Measurements from ENCODE around the gene ZEB2. TPM values are rescaled to one million over a fixed set of nuclear protein-coding genes. Genes with fewer than 3 reads are reported as not detected.

ZEB2 gene
- total and polyA plus RNA-seq, 12 donors = 17.2 to 99.5 (median 83.0) TPM

DNA sequence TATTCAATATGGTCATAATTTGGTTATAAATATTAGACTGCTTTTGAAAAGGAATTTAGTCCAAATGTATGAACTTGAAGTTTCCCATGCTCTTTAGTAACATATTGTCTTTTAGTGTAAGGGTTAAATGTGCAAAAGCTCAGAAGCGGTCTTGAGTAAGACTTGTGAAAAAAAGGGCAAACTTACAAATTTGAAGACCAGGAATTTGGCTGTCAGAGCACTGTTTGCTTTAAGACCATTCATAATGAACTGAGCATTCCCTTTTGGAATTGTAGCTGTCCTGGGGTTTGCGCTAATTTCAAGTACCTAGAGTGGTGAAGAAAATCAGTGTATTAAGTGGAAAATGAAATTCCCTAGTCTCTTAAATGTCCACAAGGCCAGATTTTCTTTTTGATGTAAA is 6.9 kb upstream of the ZEB2 start:
- Histone ChIP-seq H3K4me1 (peaks cover 0 to 38% (median 5%) of the 10 kb centered on the region in 9 donors), H3K36me3 (no peaks in the 10 kb centered on the region), H3K27me3 (peaks cover 0 to 7% (median 0%) of the 10 kb centered on the region in 7 donors), H3K4me3 (no peak overlapping the region), H3K9me3 (no peaks in the 10 kb centered on the region), H3K27ac (peak overlapping the region in 4 of 10 donors; percentile 11 to 98 (median 40))
- ATAC-seq = no peak
- 63 to 73% methylated on average over 2 of the region's 2 CpGs for WGBS, 2 donors
- DNase-seq = no peak
- intact Hi-C loops (cut with DNase I) = loop anchor here in 3 of 10 donors (10.0 kb wide), 5 partner anchors 118 to 592 kb away; no protein-coding TSS in a partner anchor
- TF ChIP-seq, protein P1, sequence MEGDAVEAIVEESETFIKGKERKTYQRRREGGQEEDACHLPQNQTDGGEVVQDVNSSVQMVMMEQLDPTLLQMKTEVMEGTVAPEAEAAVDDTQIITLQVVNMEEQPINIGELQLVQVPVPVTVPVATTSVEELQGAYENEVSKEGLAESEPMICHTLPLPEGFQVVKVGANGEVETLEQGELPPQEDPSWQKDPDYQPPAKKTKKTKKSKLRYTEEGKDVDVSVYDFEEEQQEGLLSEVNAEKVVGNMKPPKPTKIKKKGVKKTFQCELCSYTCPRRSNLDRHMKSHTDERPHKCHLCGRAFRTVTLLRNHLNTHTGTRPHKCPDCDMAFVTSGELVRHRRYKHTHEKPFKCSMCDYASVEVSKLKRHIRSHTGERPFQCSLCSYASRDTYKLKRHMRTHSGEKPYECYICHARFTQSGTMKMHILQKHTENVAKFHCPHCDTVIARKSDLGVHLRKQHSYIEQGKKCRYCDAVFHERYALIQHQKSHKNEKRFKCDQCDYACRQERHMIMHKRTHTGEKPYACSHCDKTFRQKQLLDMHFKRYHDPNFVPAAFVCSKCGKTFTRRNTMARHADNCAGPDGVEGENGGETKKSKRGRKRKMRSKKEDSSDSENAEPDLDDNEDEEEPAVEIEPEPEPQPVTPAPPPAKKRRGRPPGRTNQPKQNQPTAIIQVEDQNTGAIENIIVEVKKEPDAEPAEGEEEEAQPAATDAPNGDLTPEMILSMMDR (IDR thresholded peaks at IDR 0.05) = no peak

DNA sequence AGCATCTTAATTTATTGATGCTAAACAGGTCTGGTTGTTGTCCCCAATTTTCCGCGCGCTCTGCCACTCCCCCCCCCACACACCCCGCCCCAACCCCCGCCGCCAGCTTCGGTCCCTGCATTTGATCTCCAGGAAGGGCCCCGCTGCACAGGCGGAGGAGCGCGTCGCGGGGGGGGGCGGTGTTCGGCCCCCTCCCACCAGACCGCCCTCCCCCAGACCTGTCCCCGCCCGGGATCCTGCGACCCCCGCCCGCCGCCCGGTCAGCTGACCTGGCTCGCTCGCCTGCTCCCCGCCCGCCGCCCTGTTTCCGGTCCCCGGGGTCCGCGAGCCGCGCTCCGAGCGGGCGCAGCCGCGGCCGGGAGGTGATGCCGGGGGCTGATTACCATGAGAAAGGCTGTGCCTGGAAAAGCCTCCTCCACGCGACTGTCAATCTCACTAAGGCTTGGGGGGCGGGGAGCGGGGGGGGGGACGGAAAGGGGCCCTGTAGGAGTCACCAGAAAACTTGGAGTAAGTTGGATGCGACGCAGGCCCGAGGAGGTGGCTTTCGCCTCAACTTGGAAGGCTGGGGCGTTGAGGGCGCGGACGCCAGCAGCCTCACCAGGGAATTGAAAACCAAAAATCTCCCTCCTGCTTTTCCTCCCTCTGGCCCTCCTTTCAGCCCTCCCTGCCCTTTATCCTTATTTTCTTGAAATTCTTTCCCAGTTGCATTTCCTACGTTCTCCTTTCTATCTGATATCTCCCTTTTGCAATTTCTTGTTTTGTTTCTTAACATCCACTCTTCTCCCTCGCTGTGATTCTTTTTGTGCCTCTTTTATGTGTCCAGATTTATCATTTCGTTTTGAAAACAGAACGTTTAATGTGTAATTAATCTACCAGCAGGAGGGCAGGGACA is 4.4 kb upstream of the ZEB2 start:
- peak overlapping the region; percentile 45 to 85 (median 60) for H3K4me3 ChIP-seq
- peaks cover 0 to 50% (median 5%) of the 10 kb centered on the region in 9 donors for H3K4me1 ChIP-seq
- DNase-seq = peak; percentile 59 to 76
- no peaks in the 10 kb centered on the region for H3K9me3 ChIP-seq
- no peaks in the 10 kb centered on the region for H3K36me3 ChIP-seq
- peak overlapping the region; percentile 74 to 98 (median 92) for H3K27ac ChIP-seq
- WGBS, 2 donors = 2 to 4% methylated on average over 43 to 58 of the region's 58 CpGs
- intact Hi-C loops (cut with DNase I) = loop anchor here in 5 of 10 donors (5.0 to 10.0 kb wide), 13 partner anchors 120 to 1228 kb away; a partner anchor contains a TSS
- H3K27me3 ChIP-seq = peaks cover 0 to 12% (median 0%) of the 10 kb centered on the region in 7 donors
- peak; percentile 32 to 78 (median 45) for ATAC-seq
- TF ChIP-seq, protein P1 (IDR thresholded peaks at IDR 0.05) = no peak

DNA sequence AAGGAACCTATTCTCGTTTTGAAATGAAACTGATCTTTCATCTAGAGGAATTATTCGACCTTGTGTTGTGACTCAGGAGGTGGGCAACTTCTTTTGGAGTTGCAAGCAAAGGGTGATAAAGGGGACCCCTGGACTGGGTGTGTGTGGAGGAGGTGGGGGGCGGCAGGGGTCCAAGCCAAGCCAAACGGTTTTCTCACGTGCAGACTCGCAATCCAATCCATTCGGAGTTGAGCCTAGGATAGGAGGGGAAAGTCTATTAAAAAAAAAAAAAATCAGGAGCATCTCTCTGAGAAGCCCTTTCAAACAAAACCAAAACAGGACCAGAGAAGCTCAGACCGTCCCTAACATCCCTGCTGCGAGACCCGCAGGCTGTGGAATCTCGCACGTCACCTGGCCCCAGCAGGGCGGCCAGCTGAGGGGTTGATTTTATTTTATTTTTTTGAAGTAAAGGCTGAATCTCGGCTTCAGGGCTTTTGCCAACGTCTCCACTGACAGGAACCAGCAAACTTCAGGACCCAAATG is 3.7 kb upstream of the ZEB2 start:
- H3K27me3 ChIP-seq = peaks cover 0 to 14% (median 0%) of the 10 kb centered on the region in 7 donors
- peaks cover 0 to 50% (median 5%) of the 10 kb centered on the region in 9 donors for H3K4me1 ChIP-seq
- peak overlapping the region; percentile 74 to 98 (median 92) for H3K27ac ChIP-seq
- H3K9me3 ChIP-seq = no peaks in the 10 kb centered on the region
- WGBS, 2 donors = 1% methylated on average over 15 of the region's 15 CpGs
- H3K36me3 ChIP-seq = no peaks in the 10 kb centered on the region
- intact Hi-C loops (cut with DNase I) = loop anchor here in 5 of 10 donors (5.0 to 10.0 kb wide), 13 partner anchors 121 to 1229 kb away; a partner anchor contains a TSS
- TF ChIP-seq, protein P1 (IDR thresholded peaks at IDR 0.05) = no peak
- peak in 3 of 8 donors; percentile 1 to 12 (median 10) for ATAC-seq
- peak in 1 of 2 donors; percentile 20 for DNase-seq
- peak overlapping the region; percentile 45 to 85 (median 60) for H3K4me3 ChIP-seq

DNA sequence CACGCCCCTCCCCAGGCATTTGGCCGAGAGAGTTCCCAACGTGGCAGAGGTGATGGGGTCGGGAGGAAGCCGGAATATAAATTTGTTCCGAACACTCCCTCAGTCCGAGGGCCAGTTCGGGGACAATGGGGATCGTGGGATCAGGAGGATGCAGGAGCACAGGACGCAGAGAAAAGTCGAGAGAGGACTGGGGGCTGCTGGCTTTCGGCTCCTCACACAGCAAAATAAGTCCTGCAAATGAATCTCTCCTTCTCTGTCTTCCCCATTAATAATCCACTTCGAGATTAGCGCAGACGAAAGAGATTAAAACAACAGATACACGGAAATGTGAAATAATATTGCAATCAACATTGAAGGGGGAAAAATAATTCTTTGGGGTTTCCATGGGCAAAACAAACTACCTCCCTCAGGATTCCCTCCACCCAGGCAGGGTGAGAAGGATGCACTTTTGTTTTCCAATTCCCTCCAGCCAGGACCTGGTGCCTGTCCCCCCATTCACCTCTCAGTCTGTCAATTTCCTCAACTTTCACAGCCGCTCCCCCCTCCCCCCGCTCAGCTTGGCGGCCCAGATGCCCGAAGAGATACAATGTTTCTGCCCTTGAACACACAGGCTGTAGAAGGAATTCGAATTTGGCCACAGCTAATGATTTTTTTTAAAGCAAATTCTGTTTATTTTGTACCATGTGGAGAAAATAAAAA is 3.1 kb upstream of the ZEB2 start:
- peak overlapping the region; percentile 18 to 85 (median 60) for H3K4me3 ChIP-seq
- H3K36me3 ChIP-seq = no peaks in the 10 kb centered on the region
- peak overlapping the region; percentile 74 to 98 (median 92) for H3K27ac ChIP-seq
- DNase-seq (peak in 1 of 2 donors; percentile 53), ATAC-seq (no peak)
- H3K4me1 ChIP-seq = peaks cover 0 to 50% (median 5%) of the 10 kb centered on the region in 9 donors
- no peaks in the 10 kb centered on the region for H3K9me3 ChIP-seq
- H3K27me3 ChIP-seq = peaks cover 0 to 14% (median 0%) of the 10 kb centered on the region in 7 donors
- WGBS, 2 donors = 17 to 20% methylated on average over 21 of the region's 21 CpGs
- intact Hi-C loops (cut with DNase I) = loop anchor here in 5 of 10 donors (5.0 to 10.0 kb wide), 13 partner anchors 122 to 1229 kb away; a partner anchor contains a TSS
- TF ChIP-seq, protein P1 (IDR thresholded peaks at IDR 0.05) = no peak
